SK-N-SH (cell line): Measurements from ENCODE around the gene RIPPLY3.

Experiments used
- CTCF ChIP-seq: fragments of 200-600 bp; sonication (generic); IDR thresholded peaks from 2 replicates; pipeline ENCODE4 v1.6.1; 2017; ENCODE audit warnings: antibody characterized with exemption, mild to moderate bottlenecking, moderate library complexity
- REST ChIP-seq: IDR thresholded peaks from 2 replicates; pipeline ENCODE4 v1.6.1; 2012; ENCODE audit warnings: mild to moderate bottlenecking, low read depth, low read length, moderate library complexity
- YY1 ChIP-seq: IDR thresholded peaks from 2 replicates; pipeline ENCODE4 v1.4.0; 2012; ENCODE audit warnings: low read depth, mild to moderate bottlenecking

GRCh38 chr21:37045149-37045548, 38.6 kb downstream of the RIPPLY3 start:
- TF ChIP-seq REST (no peak), CTCF (no peak), YY1 (no peak)
